H9 (cell line): ENCODE results near the gene TLE5. TPM values are rescaled to one million over a fixed set of nuclear protein-coding genes. Genes with fewer than 3 reads are reported as not detected.

ENCODE experiments used
- DNase-seq: peaks from one replicate; pipeline ENCODE4 v3.0.0-alpha.2; 2017
- H2AFZ ChIP-seq: one replicate; pipeline ENCODE4 v1.6.1; 2013; ENCODE audit warnings: mild to moderate bottlenecking, low read length, control low read depth, moderate library complexity
- H2AK5ac ChIP-seq: 2 replicates; pipeline ENCODE4 v1.6.1; 2013; ENCODE audit warnings: low read length, control low read depth, mixed read lengths; ENCODE audit not compliant: insufficient read length
- H2BK120ac ChIP-seq: one replicate; pipeline ENCODE4 v1.6.1; 2013; ENCODE audit warnings: low read depth, mild to moderate bottlenecking, low read length, control low read depth, inconsistent platforms; ENCODE audit not compliant: poor library complexity, severe bottlenecking
- H2BK12ac ChIP-seq: 2 replicates; pipeline ENCODE4 v1.6.1; 2013; ENCODE audit warnings: low read length, control low read depth, mixed read lengths, low read depth; ENCODE audit not compliant: insufficient read length
- H2BK15ac ChIP-seq: 2 replicates; pipeline ENCODE4 v1.6.1; 2013; ENCODE audit warnings: low read depth, low read length, control low read depth
- H2BK20ac ChIP-seq: one replicate; pipeline ENCODE4 v1.6.1; 2013; ENCODE audit warnings: low read depth, mild to moderate bottlenecking, low read length, control low read depth, inconsistent platforms; ENCODE audit not compliant: poor library complexity, severe bottlenecking
- H2BK5ac ChIP-seq: 2 replicates; pipeline ENCODE4 v1.6.1; 2013; ENCODE audit warnings: low read length, control low read depth, mixed read lengths; ENCODE audit not compliant: insufficient read length
- H3K14ac ChIP-seq: 2 replicates; pipeline ENCODE4 v1.6.1; 2013; ENCODE audit warnings: low read length, control low read depth; ENCODE audit not compliant: insufficient read depth
- H3K18ac ChIP-seq: 2 replicates; pipeline ENCODE4 v1.6.1; 2013; ENCODE audit warnings: low read depth, mild to moderate bottlenecking, mixed read lengths, low read length, control low read depth; ENCODE audit not compliant: insufficient read length
- H3K23ac ChIP-seq: 2 replicates; pipeline ENCODE4 v1.6.1; 2013; ENCODE audit warnings: low read length, control low read depth, mixed read lengths, low read depth; ENCODE audit not compliant: insufficient read length
- H3K23me2 ChIP-seq: 2 replicates; pipeline ENCODE4 v1.6.1; 2013; ENCODE audit warnings: low read depth, mild to moderate bottlenecking, mixed read lengths, low read length, control low read depth; ENCODE audit not compliant: insufficient read length, poor library complexity, severe bottlenecking
- H3K27ac ChIP-seq: 2 replicates; pipeline ENCODE4 v1.5.1; 2013; ENCODE audit warnings: low read length, control low read depth, mixed read lengths, low read depth; ENCODE audit not compliant: insufficient read length
- H3K27me3 ChIP-seq: 2 replicates; pipeline ENCODE4 v1.6.1; 2013; ENCODE audit warnings: low read length, control low read depth, inconsistent platforms; ENCODE audit not compliant: insufficient read depth
- H3K4ac ChIP-seq: 2 replicates; pipeline ENCODE4 v1.6.1; 2013; ENCODE audit warnings: low read depth, mild to moderate bottlenecking, control low read depth, inconsistent platforms, low read length, moderate library complexity
- H3K4me1 ChIP-seq: 2 replicates; pipeline ENCODE4 v1.6.1; 2013; ENCODE audit warnings: low read length, control low read depth, inconsistent platforms; ENCODE audit not compliant: insufficient read depth
- H3K4me2 ChIP-seq: 2 replicates; pipeline ENCODE4 v1.6.1; 2013; ENCODE audit warnings: low read length, control low read depth, mixed read lengths; ENCODE audit not compliant: insufficient read length, insufficient read depth
- H3K56ac ChIP-seq: 2 replicates; pipeline ENCODE4 v1.6.1; 2013; ENCODE audit warnings: low read depth, mild to moderate bottlenecking, mixed read lengths, low read length, control low read depth; ENCODE audit not compliant: insufficient read length
- H3K79me1 ChIP-seq: 2 replicates; pipeline ENCODE4 v1.6.1; 2013; ENCODE audit warnings: low read depth, mild to moderate bottlenecking, moderate library complexity, low read length, control low read depth, inconsistent platforms; ENCODE audit not compliant: insufficient read depth, poor library complexity, severe bottlenecking
- H3K79me2 ChIP-seq: 2 replicates; pipeline ENCODE4 v1.6.1; 2013; ENCODE audit warnings: low read length, control low read depth, inconsistent platforms; ENCODE audit not compliant: insufficient read depth
- H3K9ac ChIP-seq: 2 replicates; pipeline ENCODE4 v1.6.1; 2013; ENCODE audit warnings: low read length, control low read depth, mixed read lengths; ENCODE audit not compliant: insufficient read length; ENCODE audit errors: extremely low read depth
- H3K9me3 ChIP-seq: one replicate; pipeline ENCODE4 v1.6.1; 2013; ENCODE audit warnings: low read depth, low read length, inconsistent platforms; ENCODE audit not compliant: control insufficient read depth
- H3T11ph ChIP-seq: one replicate; pipeline ENCODE4 v1.6.1; 2013; ENCODE audit warnings: mild to moderate bottlenecking, low read length, control low read depth, inconsistent platforms
- H4K20me1 ChIP-seq: one replicate; pipeline ENCODE4 v1.6.1; 2013; ENCODE audit not compliant: control insufficient read depth, insufficient read length, insufficient read depth
- H4K5ac ChIP-seq: 2 replicates; pipeline ENCODE4 v1.6.1; 2013; ENCODE audit warnings: low read depth, mild to moderate bottlenecking, mixed read lengths, low read length, control low read depth; ENCODE audit not compliant: insufficient read length
- H4K8ac ChIP-seq: replicated peaks from 2 replicates; pipeline ENCODE4 v1.6.1; 2013; ENCODE audit warnings: low read length, control low read depth, mixed read lengths, low read depth; ENCODE audit not compliant: insufficient read length
- H4K91ac ChIP-seq: 2 replicates; pipeline ENCODE4 v1.6.1; 2013; ENCODE audit warnings: low read depth, mild to moderate bottlenecking, moderate library complexity, mixed read lengths, low read length, control low read depth; ENCODE audit not compliant: insufficient read length
- H3K27ac Mint-ChIP-seq, 3 experiments: 2 replicates in 2 of 3; 3 replicates in 1 of 3; pipeline ENCODE4 v1.8.0; 2020 to 2021; ENCODE audit warnings: mixed read lengths in 3 of 3, mild to moderate bottlenecking in 1 of 3, moderate library complexity in 1 of 3
- H3K27me3 Mint-ChIP-seq: 2 replicates; pipeline ENCODE4 v1.8.0; 2021; ENCODE audit warnings: low read depth, mild to moderate bottlenecking, moderate library complexity, mixed read lengths
- H3K36me3 Mint-ChIP-seq, 3 experiments: 2 replicates in 2 of 3; 3 replicates in 1 of 3; pipeline ENCODE4 v1.8.0; 2020 to 2021; ENCODE audit warnings: low read depth in 3 of 3, mixed read lengths in 3 of 3; ENCODE audit not compliant: insufficient read depth in 1 of 3
- H3K4me1 Mint-ChIP-seq, 2 experiments: 2 replicates each; pipeline ENCODE4 v1.8.0; 2020; ENCODE audit warnings: mixed read lengths in 2 of 2
- H3K4me3 Mint-ChIP-seq, 2 experiments: 2 replicates in 1 of 2; 3 replicates in 1 of 2; pipeline ENCODE4 v1.8.0; 2020 to 2021; ENCODE audit warnings: mild to moderate bottlenecking in 2 of 2, mixed read lengths in 2 of 2, moderate library complexity in 1 of 2
- H3K9me3 Mint-ChIP-seq, 2 experiments: 2 replicates in 1 of 2; 3 replicates in 1 of 2; pipeline ENCODE4 v1.8.0; 2020; ENCODE audit warnings: mild to moderate bottlenecking in 2 of 2, mixed read lengths in 2 of 2, moderate library complexity in 1 of 2
- CTCF ChIP-seq: fragments of 200-600 bp; sonication (generic); conservative IDR thresholded peaks from 3 replicates; pipeline ENCODE4 v1.8.0; 2021; ENCODE audit warnings: antibody characterized with exemption, mild to moderate bottlenecking
- WGBS: extraction: QIAGEN DNeasy Blood & Tissue Kit; methylation state at CpG from one replicate; pipeline ENCODE4 v1.1.7; 2013; ENCODE audit warnings: missing lambda C conversion rate, low lambda C conversion rate, mixed read lengths; ENCODE audit not compliant: insufficient read length; ENCODE audit errors: extremely low coverage; 5-methylcytosine and 5-hydroxymethylcytosine counted together
- total RNA-seq: library from RNA; stranded (reverse); gene quantifications from 2 replicates; pipeline ENCODE4 v1.2.1, GENCODE V29; 2021

Gene TLE5
- total RNA-seq, 1 experiment from 2014 or later = 221 TPM

- peaks cover 10% of the 10 kb centered on the region for H4K20me1 ChIP-seq
- no peak overlapping the region for H2BK15ac ChIP-seq
- H3K9me3 ChIP-seq = no peaks in the 10 kb centered on the region
- no peak overlapping the region for H3K4me3 Mint-ChIP-seq
- peaks cover 19% of the 10 kb centered on the region for H3K79me1 ChIP-seq
- no peak overlapping the region for H3T11ph ChIP-seq
- H3K4me1 ChIP-seq = no peaks in the 10 kb centered on the region; the same call in 1 of the 2 replicates
- H3K27ac Mint-ChIP-seq = peak overlapping the region in 2 of 3 experiments; percentile 7 to 90; a peak in 3 of 7 replicates
- no peaks in the 10 kb centered on the region for H3K36me3 Mint-ChIP-seq
- H2BK120ac ChIP-seq = no peak overlapping the region
- no peak overlapping the region for H3K4me2 ChIP-seq
- TF ChIP-seq CTCF = no peak
- no peak overlapping the region for H2BK12ac ChIP-seq
- no peaks in the 10 kb centered on the region for H3K9me3 Mint-ChIP-seq
- H2AK5ac ChIP-seq = no peak overlapping the region
- H3K23me2 ChIP-seq = peaks cover 20% of the 10 kb centered on the region
- no CpG with 5 or more reads among the region's 40 CpGs for WGBS
- H3K27me3 Mint-ChIP-seq = no peaks in the 10 kb centered on the region
- no peak overlapping the region for H3K9ac ChIP-seq
- no peak overlapping the region for H2AFZ ChIP-seq
- no peak overlapping the region for H3K27ac ChIP-seq
- no peak overlapping the region for H2BK5ac ChIP-seq
- H3K27me3 ChIP-seq = no peaks in the 10 kb centered on the region
- no peak overlapping the region for H3K14ac ChIP-seq
- H3K79me2 ChIP-seq = peaks cover 26% of the 10 kb centered on the region; the same call in 1 of the 2 replicates
- no peak overlapping the region for H3K56ac ChIP-seq
- H3K4me1 Mint-ChIP-seq = peaks cover 16 to 21% of the 10 kb centered on the region in 2 experiments; a peak in 3 of 4 replicates
- no peak overlapping the region for H4K8ac ChIP-seq
- no peak overlapping the region for H3K23ac ChIP-seq
- H2BK20ac ChIP-seq = no peak overlapping the region
- no peak overlapping the region for H4K91ac ChIP-seq
- H3K4ac ChIP-seq = no peak overlapping the region
- no peak overlapping the region for H3K18ac ChIP-seq
- H4K5ac ChIP-seq = no peak overlapping the region
- no peak for DNase-seq
These were observed 36.4 kb upstream of the TLE5 start for GRCh38 chr19:3098515-3099346.
